DMS153 treated with DMSO at 0.1 percent for 48 hours (cell line): ENCODE data around the gene ABCB11.
"Not testable (repeated sequence)": the region's sequence is repeated elsewhere in the genome, so short reads cannot be mapped to it uniquely, and the experiment has no call there.

Experiments
- DNase-seq: peaks from one replicate; lab custom pipeline; 2025; ENCODE audit not compliant: unreplicated experiment; lab: John Stamatoyannopoulos, UW

Gene ABCB11

DNA sequence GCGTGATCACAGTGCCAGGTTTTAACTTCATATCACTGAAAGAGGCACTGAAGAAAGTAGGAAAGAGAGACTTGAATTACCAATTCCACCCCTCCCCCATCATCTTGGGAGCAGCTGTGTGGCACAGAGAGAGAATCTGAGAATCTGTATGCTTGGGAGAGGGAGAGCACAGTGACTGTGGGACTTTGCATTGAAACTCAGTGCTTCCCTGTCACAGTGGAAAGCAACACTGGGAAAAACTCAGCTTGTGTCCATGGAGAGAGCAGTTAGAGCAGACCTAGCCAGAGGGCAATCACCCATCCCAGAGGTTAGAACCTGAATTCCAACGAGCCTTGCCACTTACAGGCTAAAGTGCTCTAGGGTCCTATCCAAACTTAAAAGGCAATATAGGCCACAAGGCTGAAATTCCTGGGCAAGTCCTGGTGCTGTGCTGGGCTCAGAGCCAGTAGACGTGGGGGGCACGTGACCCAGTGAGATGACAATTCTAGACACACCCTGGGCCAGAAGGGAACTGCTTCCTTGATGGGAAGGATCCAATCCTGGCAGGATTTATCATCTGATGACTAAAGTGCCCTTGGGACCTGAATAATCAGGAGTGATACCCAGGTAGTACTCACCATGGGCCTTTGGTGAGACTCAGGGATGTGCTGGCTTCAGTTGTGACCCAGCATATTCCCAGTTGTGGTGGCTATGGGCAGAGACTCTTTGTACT is 15.5 kb upstream of the ABCB11 start:
- DNase-seq: no peak

DNA sequence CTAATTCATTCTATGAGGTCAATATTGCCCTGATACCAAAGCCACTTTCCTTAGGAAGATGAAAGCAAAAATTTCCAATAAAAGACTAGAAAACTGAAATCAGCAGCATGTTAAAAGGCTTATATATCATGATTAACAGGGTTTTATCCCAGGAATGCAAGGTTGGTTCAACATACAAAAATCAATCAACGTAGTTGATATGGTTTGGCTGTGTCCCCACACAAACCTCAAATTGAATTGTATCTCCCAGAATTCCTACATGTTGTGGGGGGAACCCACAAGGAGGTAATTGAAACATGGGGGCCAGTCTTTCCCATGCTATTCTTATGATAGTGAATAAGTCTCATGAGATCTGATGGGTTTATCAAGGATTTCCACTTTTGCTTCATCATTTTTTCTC is 11.7 kb upstream of the ABCB11 start:
- DNase-seq: no peak

DNA sequence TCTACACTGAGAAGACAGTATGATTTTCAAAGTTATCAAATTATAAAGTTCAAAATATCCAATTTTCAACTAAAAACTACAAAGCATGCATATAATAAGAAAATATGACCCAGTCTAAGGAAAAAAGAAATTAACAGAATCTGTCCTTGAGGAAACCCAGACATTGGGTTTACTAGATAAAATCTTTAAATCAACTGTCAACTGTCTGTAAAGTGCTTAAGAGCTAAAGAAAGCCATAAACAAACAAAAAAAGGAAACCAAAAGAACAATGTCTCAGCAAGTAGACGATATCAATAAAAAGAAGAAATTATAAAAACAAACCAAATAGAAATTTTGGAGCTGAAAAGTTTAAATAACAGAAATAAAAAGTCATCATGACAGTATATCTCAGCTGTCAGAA is 10.5 kb upstream of the ABCB11 start:
- DNase-seq: no peak

DNA sequence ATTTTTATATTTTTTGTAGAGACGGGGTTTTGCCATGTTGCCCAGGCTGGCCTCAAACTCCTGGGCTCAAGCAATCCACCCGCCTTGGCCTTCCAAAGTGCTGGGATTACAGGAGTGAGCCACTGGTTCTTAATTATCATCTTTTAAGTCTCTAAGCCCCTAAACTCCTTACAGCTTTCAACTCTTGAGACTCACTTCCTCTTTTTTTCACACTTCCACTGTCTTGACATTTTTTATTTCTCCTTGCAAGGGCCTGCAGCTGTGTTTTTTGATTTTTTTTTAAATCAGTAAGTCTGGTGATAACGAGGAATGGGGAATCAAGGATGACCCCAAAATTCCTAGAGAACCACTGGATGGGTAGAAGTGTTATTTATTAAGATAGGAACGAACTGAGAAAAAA is 8.6 kb upstream of the ABCB11 start:
- no peak for DNase-seq

DNA sequence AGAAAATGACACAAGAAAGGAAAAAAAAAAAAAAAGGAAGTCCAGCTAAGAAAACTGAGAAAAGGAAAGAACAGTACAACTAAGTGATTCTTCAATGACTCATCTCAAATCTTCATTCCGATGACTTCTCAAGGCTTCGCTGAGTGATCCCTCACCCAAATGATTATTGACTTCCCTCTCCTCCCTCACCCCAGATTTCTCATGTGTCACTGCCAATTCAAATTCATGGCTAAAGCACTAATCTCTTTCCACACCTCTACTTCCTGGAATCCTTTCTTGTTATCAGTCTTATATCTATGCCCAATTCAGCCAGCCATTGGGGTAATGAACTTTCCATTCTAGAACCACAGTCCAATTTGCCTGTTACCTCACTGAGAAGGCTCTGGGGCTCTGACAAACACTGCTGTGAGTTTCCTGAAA is 7.2 kb upstream of the ABCB11 start:
- DNase-seq: no peak

DNA sequence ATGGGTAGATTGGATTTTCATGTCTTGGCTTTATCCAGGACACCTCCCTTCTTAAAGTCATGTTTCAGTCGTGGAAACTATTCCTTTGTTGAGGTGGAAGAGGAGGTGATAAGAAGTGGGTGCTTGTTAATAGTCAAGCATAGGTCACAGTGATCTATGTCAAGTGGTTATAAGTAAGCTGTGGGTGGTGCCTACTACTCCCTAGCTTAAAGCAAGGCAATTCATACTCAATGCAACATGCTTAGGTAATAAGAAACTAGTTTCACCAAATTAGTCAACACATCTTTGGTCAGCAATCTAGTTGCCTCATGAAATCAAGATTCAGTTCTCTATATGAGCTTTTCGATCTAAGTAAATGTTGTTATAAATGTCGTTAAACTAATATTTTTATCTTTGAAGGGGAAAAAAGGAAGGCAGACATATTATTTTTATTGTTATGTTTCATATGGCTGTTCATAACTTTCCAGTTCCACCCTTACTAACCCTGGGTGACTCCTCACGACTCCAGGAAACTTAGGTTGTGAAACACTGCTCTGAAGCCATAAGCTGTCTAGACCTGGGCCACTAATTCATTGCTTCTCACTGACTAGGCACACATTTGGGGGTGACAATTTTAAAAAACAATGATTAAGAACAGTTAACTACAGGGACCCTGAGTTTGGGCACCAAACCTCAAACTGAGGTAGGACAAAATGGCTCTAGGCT is 5.8 kb upstream of the ABCB11 start:
- no peak for DNase-seq

DNA sequence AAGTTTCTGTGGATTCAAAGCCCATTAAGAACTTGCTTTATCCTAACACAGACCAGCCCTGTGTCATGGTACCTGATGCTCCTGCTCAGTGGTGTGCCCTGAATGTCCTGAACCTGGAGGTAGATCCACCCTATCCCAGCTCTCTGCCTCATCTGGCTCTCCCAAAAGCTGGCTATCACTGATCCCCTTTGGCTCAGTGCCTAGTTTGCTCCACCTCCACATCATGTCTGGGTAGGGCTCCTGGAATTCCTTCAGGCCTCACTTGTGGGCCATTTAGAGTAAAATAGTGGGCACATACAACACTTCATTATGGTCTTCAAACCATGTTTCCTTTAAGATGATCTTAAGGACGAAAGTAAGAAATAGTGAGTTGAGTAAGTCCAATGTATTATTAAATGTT is 4.8 kb upstream of the ABCB11 start:
- DNase-seq: no peak

DNA sequence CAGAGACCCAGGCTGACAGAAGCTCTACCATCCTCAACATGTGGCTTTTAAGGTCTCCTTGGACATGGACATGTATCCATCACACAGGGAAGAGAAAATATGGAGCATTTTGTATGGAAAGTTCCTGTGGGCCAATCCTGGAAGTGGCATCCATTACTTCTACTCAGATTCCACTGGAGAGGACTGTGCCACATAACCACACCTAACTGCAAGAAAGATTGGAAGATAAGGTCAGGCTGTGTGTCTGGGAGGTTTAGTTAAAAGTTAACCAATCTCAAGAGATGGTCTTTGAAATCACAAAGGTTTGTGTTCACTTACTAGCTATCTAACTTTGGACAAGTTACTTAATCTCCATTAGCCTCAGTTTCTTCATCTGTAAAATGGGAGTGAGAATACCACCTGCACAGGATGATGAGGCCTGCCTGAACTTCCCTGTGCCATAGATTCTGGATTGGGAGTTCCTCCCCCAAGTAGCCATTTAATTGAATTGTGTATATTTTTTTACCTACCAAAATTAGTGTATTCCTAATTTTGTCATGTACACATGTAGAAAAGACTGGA is 3.9 kb upstream of the ABCB11 start:
- DNase-seq: no peak

DNA sequence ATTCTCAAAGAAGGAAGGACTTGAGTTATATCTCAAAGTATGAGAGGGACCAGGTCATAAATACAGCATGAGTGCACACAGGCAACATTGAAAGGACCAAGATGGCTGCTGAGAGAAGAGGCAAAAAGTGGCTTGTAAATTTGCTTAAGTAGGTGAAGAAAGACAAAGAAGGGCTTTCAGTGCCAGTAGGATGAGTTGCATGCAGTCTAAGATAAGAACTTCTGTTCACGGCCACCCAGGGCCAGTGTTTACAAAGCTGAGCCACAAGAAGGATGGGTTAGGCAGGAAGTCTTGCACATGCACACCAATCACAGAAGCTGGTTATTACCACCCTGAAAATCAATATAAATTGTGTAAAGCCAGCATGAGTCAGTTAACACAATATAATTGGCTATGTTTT is 3.1 kb upstream of the ABCB11 start:
- DNase-seq: no peak

DNA sequence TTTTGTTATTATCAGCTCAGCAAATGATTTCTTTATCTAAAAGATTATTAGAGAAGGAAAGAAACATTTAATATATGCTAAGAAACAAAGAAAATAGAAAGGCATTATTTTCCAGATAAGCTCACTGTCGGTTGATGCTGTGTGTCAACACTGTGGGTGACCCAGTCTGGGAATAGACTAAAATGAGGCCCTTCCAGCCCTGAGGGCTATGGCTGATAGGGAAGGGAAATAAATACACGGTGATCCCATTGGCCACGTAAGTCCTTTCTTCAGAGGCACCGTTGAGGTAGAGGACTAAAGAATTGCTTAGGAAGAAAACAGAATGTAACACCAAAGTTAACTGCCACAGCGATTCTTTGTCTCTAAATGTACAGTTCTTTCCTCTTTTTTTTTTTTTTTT is 1.8 kb downstream of the ABCB11 start:
- DNase-seq: no peak

DNA sequence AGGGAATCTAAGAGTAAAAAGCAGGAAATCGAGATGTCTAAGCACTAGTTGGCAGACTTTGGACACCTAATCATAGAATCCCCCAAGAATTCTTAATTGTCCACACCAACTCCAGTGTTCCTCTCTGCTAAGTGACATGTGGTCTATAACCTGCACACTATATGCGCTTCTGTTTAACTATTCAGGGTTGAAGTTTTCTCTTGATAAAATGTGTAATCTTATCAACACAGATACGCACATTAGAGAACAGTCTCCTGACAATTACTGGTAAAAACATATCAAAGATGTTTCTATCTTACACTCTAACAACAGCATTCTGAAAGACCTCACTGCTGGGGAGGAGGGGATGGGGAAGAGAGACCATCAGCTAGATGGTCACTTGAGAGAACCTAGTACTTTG is 3.9 kb downstream of the ABCB11 start:
- DNase-seq: no peak

DNA sequence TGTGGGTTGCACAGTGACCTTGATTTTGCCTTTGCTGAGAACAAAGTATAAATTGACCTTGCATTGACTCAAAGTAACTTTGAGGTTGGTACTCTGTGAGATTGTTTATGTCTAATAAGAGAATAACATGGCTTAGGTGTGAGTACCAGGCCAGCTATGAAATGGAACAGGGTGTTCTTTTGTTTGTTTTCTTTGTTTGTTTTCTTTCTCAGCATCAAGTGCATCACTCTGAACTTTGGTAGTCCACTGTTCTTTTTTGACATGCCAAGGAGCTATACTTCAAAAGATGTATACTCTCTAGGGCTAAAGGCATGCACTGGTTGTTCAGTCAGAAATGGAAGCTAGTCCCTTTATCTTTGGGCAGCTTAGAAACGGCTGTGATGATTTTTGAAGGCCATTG is 5.1 kb downstream of the ABCB11 start:
- DNase-seq: no peak

DNA sequence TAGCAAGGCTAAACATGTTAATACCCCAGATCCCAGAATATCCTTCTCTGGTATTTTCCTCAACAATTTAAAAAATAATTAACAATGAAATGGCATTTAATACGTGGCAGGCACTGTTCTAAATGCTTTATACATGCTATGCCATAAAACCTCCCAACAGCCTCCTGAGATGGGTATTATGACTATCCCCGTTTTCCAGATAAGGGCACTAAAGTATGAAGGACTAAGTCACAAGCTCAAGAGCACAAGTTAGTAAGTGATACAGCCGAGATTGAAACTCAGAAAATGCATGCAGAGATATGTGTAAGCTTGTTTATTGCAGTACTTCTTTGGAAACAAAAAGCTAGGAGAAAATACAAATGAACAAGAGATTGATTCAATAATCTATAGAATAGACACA is 8.0 kb downstream of the ABCB11 start:
- no peak for DNase-seq

DNA sequence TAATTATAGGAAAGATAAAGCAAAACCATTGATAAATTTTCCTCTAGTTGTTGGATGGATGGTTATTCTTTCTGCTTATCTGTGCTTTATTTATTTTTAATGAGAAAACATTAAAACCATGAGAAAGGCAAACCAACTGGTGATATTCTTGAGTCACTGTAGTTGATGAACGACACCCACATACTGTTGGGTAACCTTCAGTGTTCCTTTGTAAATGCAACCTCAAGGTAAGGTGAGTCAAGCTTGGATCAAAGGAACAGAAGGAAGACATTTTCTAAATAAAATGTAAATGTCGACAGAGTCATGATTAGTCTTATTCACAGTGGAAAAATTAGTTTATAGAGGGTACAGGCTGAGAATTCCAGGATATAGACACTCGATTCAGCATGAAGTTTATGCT is 12.7 kb downstream of the ABCB11 start:
- no peak for DNase-seq

DNA sequence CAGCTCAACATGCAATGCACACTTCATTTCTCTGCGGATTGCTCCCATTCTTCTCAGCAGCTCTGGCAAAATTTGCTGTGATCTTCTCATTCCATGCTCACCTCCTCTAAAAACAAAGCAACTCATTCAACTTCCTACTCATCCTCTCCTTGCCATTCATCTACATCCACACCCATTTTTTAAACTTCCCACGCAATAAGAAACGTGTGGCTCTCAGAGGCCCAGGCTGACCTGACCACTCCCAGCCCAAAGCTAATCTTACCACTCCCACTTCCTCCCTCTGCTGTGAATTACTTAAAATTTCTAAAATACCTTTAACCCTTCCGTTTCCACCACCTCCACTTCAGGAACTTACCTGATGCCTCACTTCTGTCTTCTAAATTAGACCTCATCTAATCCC is 15.2 kb downstream of the ABCB11 start:
- DNase-seq: no peak

DNA sequence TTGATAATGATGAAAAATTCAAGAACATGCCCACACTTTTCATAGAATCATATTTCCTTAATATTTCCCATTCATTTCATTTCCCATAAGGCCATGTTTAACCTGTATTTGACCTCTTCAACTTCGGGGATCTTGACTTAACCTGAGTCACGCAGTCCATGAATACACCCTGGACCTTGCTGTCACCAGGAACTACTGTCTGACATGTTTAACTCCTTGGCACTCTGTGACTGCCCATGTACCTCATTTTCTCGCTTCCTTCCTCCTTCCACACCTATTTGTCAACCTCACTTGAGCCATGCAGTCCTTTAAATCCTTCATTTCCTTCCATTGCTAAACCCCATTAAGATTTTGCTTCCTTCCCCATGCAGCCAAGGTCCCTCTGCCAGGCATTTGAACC is 16.3 kb downstream of the ABCB11 start:
- no peak for DNase-seq

DNA sequence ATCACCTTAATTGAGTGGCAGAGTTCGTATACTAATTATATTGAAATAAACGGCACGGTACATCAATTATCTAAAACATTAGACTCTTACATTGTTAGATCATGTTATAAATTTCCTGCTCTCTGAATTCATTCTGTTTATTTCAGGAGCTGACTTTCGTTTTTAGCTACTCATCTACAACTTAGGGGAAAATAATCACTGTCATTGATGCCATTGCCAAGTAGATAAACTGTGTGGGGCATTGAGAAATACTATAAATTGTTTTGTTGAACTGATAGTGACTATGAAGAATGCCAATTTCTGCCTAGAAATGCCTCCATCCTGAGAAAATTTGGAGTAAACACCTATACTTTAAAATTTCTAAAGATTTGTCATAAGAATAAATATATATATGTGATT is 17.5 kb downstream of the ABCB11 start:
- no peak for DNase-seq

DNA sequence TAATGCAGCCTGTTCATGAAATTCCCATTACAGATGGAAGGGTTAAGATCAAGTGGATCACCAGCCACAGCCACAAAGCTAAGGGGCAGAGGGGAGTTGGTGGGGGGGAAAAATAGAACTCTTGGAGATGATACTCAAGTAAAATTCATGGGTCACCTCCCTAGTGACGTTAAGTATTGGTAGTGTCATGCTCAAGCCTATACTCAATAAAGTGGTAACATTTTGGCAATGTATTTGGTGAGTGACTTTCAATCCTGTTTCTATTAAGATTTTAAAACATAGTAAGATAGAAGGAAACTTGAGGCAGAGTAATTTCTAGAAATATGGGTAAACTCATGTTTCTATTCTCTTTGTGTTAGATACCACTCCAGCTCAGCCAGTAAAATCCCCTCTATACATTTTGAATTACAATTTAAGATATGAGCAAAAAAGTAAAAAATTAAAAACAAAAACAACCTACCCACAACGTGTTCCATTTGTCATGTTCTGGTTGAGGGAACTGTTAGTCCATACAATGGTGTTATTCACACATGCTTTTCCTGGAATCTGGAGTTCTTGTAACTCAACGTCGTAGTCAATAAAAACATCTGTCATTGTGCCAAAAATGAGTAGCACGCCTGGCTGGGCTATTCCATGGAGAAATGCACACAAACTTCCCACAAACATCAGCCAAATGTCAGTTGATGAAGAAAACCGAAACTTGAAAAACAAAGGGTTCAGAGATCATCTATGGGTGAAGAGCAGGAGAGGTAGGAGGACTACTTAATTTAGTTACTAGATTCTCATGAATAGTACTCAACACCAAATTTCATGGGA is 18.1 kb downstream of the ABCB11 start:
- DNase-seq: no peak

DNA sequence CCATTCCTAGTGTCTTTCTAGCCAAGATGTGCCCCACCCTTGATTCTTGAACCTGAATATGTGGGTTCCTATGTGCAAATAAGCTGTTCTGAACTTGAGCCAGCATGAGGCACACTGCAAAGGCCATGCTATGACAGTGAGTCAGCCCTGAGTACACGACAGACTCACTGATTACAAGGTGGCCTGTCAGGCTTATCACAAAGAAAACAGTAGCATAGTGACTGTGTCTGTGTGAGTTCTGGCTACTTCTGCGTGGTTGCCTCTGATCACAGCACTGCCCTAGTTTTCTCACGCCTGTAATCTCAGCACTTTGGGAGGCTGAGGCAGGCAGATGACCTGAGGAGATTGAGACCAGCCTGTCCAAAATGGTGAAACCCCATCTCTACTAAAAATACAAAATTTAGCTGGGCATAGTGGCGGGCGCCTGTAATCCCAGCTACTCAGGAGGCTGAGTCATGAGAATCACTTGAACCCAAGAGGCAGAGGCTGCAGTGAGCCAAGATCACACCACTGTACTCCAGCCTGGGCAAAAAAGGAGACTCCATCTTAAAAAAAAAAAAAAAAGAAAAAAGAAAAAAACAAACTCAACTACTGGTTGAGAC is 18.8 kb downstream of the ABCB11 start:
- DNase-seq: not testable (repeated sequence)

DNA sequence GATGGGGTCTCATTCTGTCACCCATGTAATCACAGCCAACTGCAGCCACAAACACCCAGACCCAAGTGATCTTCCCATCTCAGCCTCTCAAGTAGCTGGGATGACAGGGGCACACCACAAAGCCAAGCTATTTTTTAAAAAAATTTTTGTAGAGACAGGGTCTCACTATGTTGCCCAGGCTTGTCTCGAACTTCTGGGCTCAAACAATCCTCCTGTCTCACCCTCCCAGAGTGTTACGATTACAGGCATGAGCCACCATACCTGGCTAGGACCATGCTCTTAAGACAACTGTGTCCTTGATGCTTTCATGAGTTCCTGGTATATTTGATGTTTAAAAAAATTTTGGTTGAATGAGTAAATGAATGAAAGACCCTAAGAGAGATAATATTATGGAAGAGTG is 19.4 kb downstream of the ABCB11 start:
- DNase-seq: no peak
